GM18505 (cell line): ENCODE data around the gene ANG.
A peak's percentile ranks its signal among the peaks of the same experiment; 100 is the strongest.
"Not testable (repeated sequence)": the region's sequence is repeated elsewhere in the genome, so short reads cannot be mapped to it uniquely, and the experiment has no call there.

Source experiments
- ATAC-seq: cut with Tn5 transposase; IDR thresholded peaks from one replicate; pipeline ENCODE4 v1.9.1; 2021; ENCODE audit not compliant: unreplicated experiment
- POLR2A ChIP-seq: IDR thresholded peaks from 4 replicates; pipeline ENCODE4 v1.6.1; 2011; ENCODE audit warnings: borderline replicate concordance; ENCODE audit not compliant: insufficient read depth, insufficient read length; ENCODE audit errors: extremely low read depth

ANG gene

GRCh38 chr14:20688167-20688839 is at the start of gene ANG:
Gene ANG (plus strand): TSS chr14:20688764. CDS start chr14:20693565, 4,801 bp downstream.
- no peak for ATAC-seq

GRCh38 chr14:20641591-20641990 is 47.0 kb upstream of the ANG start, which contains the start of gene OR6S1:
Gene OR6S1 (minus strand): TSS chr14:20641691. CDS start chr14:20641691, 0 bp downstream.
- no peak for ATAC-seq
- no peak for TF ChIP-seq POLR2A

More at GRCh38 chr14:20688167-20688839, at the start of gene ANG:
- no peak for TF ChIP-seq POLR2A

- ATAC-seq: no peak
- TF ChIP-seq POLR2A: no peak
Observed at GRCh38 chr14:20642182-20642581, 46.4 kb upstream of the ANG start.

- not testable (repeated sequence) for ATAC-seq
Observed at GRCh38 chr14:20642755-20643154, 45.8 kb upstream of the ANG start.

- no peak for ATAC-seq
- no peak for TF ChIP-seq POLR2A
Observed at GRCh38 chr14:20644520-20644919, 44.0 kb upstream of the ANG start.

GRCh38 chr14:20645481-20645880 is 43.1 kb upstream of the ANG start:
- no peak for ATAC-seq
- no peak for TF ChIP-seq POLR2A

- ATAC-seq: peak; percentile 69
- TF ChIP-seq POLR2A: no peak
Observed at GRCh38 chr14:20652996-20653975, 35.3 kb upstream of the ANG start.

- ATAC-seq: no peak
- TF ChIP-seq POLR2A: no peak
Observed at GRCh38 chr14:20655851-20656250, 32.7 kb upstream of the ANG start.

- ATAC-seq: no peak
- TF ChIP-seq POLR2A: no peak
Observed at GRCh38 chr14:20656274-20656673, 32.3 kb upstream of the ANG start.

GRCh38 chr14:20657216-20658211 is 31.1 kb upstream of the ANG start:
- TF ChIP-seq POLR2A: no peak
- ATAC-seq: no peak

- no peak for TF ChIP-seq POLR2A
- ATAC-seq: no peak
Observed at GRCh38 chr14:20658246-20658645, 30.3 kb upstream of the ANG start.

GRCh38 chr14:20659336-20659735 is 29.2 kb upstream of the ANG start:
- TF ChIP-seq POLR2A: no peak
- no peak for ATAC-seq

- no peak for ATAC-seq
- TF ChIP-seq POLR2A: no peak
Observed at GRCh38 chr14:20659813-20660395, 28.7 kb upstream of the ANG start.

- no peak for TF ChIP-seq POLR2A
- no peak for ATAC-seq
Observed at GRCh38 chr14:20661197-20661596, 27.4 kb upstream of the ANG start.
